Middle frontal gyrus (tissue), 1 donor: Measurements from ENCODE around the gene GFOD2.
"Not testable (repeated sequence)": the region's sequence is repeated elsewhere in the genome, so short reads cannot be mapped to it uniquely, and the experiment has no call there.

ENCODE experiments used
- DNase-seq: peaks from one replicate; pipeline ENCODE4 v3.0.0-alpha.2; 2015; ENCODE audit warnings: low spot score; ENCODE audit errors: extremely low spot score

GFOD2 gene, protein sequence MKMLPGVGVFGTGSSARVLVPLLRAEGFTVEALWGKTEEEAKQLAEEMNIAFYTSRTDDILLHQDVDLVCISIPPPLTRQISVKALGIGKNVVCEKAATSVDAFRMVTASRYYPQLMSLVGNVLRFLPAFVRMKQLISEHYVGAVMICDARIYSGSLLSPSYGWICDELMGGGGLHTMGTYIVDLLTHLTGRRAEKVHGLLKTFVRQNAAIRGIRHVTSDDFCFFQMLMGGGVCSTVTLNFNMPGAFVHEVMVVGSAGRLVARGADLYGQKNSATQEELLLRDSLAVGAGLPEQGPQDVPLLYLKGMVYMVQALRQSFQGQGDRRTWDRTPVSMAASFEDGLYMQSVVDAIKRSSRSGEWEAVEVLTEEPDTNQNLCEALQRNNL

GRCh38 chr16:67719048-67719777, at the start of gene GFOD2:
Gene GFOD2, minus strand, starts transcription at chr16:67719316. Its CDS starts 33,601 bp downstream, at chr16:67685715.
- DNase-seq, result peak; percentile 94

DNA sequence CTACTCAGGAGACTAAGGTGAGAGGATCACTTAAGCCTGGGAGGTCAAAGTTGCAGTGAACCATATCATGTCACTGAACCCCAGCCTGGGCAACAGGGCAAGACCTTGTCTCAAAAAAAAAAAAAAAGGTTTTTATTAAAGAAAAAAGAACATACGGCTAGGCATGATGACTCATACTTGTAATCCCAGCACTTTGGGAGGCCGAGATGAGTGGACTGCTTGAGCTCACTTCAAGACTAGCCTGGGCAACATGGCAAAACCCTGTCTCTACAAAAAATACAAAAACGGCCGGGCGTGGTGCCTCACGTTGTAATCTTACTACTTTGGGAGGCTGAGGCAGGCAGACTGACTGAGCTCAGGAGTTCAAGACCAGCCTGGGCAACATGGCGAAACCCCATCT, 48.8 kb upstream of the GFOD2 start:
- DNase-seq, result no peak

- DNase-seq, result no peak
These were observed 47.2 kb upstream of the GFOD2 start for GRCh38 chr16:67766291-67766690.

DNA sequence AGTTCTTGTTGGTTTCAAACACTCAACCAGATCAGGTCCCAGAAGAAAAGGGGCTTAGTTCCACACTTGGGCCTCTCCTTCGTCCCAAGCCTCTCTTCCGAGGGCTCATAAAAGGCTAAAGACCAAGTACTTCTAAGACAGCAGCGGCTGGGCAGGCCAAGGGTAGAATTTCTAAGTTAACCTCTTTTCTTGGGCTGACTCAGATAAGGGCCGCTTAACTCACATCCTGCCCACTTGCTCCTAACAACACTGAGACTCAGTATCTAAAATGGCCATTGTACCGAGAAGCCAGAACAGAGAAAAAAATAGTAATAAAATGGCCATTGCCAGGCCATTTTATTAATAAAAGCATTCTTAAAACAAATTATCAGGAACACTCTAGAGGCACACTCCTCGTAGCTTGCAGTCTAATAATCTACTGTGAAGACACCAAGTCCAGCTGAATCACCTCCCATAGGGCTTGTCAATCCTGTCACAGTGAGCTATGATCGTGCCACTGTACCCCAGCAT, 45.1 kb upstream of the GFOD2 start:
- no peak for DNase-seq

GRCh38 chr16:67763066-67763465, 44.0 kb upstream of the GFOD2 start:
- no peak for DNase-seq

GRCh38 chr16:67762385-67762784, 43.3 kb upstream of the GFOD2 start:
- no peak for DNase-seq

DNA sequence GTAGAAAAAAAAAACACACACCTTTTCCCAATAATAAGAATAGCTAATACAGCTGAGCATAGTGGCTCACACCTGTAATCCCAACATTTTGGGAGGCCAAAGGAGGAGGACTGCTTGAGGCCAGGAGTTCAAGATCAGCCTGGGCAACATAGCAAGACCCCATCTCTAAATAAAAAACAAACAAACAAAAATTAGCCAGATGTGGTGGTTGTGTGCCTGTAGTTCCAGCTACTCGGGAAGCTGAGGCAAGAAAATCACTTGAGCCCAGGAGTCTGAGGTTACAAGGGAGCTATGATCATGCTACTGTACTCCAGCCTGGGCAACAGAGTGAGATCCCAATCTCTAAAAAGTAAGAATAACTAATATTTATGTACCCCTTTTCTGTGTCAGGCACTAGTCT, 42.8 kb upstream of the GFOD2 start:
- no peak for DNase-seq

GRCh38 chr16:67760956-67761230, 41.8 kb upstream of the GFOD2 start:
- no peak for DNase-seq

GRCh38 chr16:67760206-67760955, 41.3 kb upstream of the GFOD2 start:
- DNase-seq, result no peak

DNA sequence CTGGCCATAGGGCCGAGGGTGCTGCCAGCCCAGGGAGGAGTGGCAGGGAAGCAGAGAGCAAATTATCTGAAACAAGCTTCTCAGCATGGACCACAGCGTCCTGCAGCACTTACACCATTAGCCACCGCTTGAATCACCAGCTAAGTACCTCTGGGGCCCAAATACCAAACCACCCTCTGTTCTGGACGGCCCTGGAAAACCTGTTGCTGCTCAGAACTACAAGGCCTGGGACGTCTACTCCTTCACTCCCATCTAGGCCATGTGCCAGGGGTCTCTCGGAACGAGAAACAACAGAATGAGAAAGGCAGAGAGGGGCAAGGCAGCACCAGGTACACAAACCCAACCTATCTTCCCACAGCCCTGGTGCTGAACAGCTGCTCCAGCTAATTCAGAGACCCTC, 39.9 kb upstream of the GFOD2 start:
- no peak for DNase-seq

DNA sequence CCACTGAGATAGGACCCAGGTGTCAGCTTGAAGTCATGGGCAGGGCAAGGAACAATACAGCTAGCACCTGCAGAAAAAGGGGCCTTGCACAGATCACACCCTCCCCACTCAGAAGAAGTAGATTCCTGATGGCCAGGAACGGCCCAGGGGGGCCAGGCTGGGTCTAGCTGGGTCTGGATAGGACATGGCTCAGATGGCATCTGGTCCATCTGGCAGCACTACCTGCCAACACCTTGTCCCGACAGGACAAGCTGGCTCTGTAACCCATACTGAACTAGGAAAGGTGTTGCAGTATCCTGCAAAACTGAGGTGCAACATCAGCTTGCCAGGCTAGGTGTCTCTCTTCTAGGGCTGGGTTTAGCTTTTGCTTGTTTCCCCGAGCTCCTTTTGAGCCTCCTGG, 38.9 kb upstream of the GFOD2 start:
- DNase-seq, result no peak

DNA sequence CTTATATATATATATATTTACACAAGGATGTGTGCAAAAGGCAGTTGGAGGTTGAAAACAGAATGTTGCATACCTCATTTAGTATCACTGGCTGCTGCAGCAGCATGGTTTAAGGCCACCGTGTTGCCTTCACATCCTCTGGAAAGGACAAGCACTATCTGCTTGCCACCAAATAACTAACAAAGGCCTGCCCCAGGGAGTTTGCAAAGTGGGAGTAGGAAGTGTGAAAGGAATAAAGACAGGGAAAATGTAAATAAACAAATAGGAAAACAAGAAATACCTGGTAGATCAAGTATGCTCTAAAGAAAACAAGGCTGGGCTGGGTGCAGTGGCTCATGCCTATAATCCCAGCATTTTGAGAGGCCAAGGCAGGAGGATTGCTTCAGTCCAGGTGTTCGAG, 33.5 kb upstream of the GFOD2 start:
- DNase-seq, result no peak

DNA sequence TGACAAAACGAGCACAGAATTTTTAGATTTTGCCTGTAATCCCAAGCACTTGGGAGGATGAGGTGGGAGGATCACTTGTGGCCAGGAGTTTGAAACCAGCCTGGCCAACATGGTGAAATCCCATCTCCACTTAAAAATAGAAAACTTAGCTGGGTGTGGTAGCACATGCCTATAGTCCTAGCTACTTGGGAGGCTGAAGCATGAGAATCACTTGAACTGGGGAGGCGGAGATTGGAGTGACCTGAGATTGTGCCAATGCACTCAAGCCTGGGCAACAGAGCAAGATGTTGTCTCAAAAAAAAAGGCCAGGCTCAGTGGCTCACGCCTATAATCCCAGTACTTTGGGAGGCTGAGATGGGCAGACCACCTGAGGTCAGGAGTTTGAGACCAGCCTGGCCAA, 32.2 kb upstream of the GFOD2 start:
- DNase-seq, result not testable (repeated sequence)

- DNase-seq, result no peak
These were observed 31.4 kb upstream of the GFOD2 start for GRCh38 chr16:67750466-67750865.

GRCh38 chr16:67749436-67750078, 30.4 kb upstream of the GFOD2 start:
- DNase-seq, result no peak

GRCh38 chr16:67748834-67749233, 29.7 kb upstream of the GFOD2 start:
- no peak for DNase-seq

DNA sequence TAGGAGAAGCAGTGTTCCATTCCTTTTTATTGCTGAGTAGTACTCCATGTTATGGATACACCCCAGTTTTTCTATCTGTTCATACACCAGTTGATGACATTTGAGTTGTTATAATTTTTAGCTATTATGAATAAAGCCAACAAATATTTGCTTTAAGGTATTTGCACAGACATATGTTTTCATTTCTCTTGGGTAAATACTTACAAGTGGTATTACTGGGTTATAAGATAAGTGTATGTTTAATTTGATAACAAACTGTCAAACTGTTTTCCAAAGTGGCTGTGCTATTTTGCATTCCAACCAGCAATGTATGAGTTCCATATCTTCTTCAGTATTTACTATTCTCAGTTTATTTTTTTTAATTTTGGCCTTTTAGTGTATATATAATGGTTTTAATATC, 27.7 kb upstream of the GFOD2 start:
- DNase-seq, result no peak

DNA sequence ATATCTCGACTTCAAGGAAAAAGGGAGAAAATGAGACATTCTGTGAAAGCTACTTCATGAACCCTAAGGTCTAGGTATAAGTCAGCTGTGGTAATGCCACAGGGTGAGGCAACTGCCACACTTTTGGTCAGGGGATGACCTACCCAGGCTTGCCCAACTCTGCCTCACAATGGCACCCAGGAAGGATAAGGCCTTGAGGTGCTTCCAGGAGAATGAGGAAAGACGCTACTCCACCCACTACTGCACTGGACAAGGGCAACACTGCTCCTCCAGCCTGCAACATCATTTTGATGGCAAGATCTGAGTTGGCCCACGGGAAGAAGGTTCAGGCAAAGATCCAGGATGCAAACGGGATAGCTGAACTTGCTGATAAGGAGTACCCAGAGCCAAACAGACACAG, 22.0 kb upstream of the GFOD2 start:
- DNase-seq, result no peak

- no peak for DNase-seq
These were observed 21.3 kb upstream of the GFOD2 start for GRCh38 chr16:67740391-67740790.

- no peak for DNase-seq
These were observed 17.7 kb upstream of the GFOD2 start for GRCh38 chr16:67736858-67737257.

GRCh38 chr16:67734731-67735201, 15.7 kb upstream of the GFOD2 start:
- DNase-seq, result no peak
